ENCODE data around the gene PHLPP1. TPM values are rescaled to one million over a fixed set of nuclear protein-coding genes. Genes with fewer than 3 reads are reported as not detected.

The PHLPP1 gene
- total RNA-seq, 1 donor from 2014 or later = 3.4 TPM

DNA sequence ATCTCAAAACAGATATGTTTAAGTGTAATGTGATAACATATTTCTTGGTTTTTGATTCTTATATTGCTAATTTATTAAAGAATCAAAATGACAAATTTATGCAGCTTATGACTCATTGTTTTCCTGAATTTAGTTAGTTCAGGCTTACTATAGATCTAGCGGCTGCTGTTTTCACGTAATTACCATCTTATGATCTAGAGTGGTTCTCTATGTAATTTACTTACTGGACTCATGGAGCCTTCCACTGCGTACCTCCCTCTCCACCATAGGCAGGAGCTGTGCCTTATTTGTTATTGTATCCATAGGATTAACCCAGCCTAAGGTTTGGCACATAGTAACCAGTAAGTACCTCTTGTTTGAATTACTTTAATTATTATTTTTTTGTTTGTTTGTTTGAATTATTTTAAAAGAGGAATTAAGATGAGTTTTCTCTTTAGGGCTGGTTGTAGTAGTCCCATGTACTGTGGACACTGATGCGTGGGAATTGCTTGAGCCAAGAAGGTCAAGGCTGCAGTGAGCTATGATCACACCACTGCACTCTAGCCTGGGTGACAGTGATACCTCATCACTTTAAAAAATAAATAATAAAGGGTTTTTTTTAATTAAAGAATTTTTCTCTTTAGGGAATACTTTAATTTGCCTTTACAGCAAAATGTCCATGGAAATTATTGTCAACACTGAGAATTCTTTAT, 165.5 kb downstream of the PHLPP1 start:
- FAIRE-seq (no peak), DNase-seq (ENCODE audit: low read depth) (no peak)
- H3K27me3 ChIP-seq (ENCODE audit: control insufficient read depth, insufficient read depth, low read length) = no peaks in the 10 kb centered on the region
- TF ChIP-seq, protein P1, sequence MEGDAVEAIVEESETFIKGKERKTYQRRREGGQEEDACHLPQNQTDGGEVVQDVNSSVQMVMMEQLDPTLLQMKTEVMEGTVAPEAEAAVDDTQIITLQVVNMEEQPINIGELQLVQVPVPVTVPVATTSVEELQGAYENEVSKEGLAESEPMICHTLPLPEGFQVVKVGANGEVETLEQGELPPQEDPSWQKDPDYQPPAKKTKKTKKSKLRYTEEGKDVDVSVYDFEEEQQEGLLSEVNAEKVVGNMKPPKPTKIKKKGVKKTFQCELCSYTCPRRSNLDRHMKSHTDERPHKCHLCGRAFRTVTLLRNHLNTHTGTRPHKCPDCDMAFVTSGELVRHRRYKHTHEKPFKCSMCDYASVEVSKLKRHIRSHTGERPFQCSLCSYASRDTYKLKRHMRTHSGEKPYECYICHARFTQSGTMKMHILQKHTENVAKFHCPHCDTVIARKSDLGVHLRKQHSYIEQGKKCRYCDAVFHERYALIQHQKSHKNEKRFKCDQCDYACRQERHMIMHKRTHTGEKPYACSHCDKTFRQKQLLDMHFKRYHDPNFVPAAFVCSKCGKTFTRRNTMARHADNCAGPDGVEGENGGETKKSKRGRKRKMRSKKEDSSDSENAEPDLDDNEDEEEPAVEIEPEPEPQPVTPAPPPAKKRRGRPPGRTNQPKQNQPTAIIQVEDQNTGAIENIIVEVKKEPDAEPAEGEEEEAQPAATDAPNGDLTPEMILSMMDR (IDR thresholded peaks at IDR 0.05; ENCODE audit: insufficient read depth, low read length, severe bottlenecking) = no peak
- H3K36me3 ChIP-seq (ENCODE audit: control insufficient read depth, insufficient read depth, low read length) = no peaks in the 10 kb centered on the region
- no peak overlapping the region for H3K4me3 ChIP-seq (ENCODE audit: low read depth, low read length)

DNA sequence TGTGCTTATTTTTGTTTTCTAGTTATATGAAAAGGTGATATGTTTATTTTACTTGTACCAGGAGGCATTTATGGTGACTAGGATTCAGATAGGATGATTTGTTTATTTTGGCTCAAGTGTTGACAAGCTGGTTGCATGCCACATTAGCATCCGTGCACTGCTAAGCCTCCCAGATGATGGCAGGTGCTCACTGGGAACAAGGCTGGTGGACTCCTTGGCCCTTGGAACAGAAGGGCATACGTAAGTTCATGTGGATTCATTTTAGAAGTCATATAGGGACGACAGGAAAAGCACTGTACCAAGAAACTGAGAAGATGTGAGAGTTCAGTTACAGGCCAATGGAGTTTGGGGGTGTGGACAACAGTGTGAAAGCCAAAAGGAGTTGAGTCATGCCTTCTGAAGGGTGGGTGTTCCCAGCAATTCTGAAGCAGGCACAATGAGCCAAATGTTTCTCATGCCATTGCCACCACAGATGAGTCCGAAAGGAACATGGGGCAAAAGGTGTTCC, 166.2 kb downstream of the PHLPP1 start:
- peak; percentile 91 for DNase-seq (ENCODE audit: low read depth)
- TF ChIP-seq, protein P1 (IDR thresholded peaks at IDR 0.05; ENCODE audit: insufficient read depth, low read length, severe bottlenecking) = no peak
- FAIRE-seq = peak; percentile 96
- no peaks in the 10 kb centered on the region for H3K36me3 ChIP-seq (ENCODE audit: control insufficient read depth, insufficient read depth, low read length)
- H3K4me3 ChIP-seq (ENCODE audit: low read depth, low read length) = no peak overlapping the region
- H3K27me3 ChIP-seq (ENCODE audit: control insufficient read depth, insufficient read depth, low read length) = no peaks in the 10 kb centered on the region

DNA sequence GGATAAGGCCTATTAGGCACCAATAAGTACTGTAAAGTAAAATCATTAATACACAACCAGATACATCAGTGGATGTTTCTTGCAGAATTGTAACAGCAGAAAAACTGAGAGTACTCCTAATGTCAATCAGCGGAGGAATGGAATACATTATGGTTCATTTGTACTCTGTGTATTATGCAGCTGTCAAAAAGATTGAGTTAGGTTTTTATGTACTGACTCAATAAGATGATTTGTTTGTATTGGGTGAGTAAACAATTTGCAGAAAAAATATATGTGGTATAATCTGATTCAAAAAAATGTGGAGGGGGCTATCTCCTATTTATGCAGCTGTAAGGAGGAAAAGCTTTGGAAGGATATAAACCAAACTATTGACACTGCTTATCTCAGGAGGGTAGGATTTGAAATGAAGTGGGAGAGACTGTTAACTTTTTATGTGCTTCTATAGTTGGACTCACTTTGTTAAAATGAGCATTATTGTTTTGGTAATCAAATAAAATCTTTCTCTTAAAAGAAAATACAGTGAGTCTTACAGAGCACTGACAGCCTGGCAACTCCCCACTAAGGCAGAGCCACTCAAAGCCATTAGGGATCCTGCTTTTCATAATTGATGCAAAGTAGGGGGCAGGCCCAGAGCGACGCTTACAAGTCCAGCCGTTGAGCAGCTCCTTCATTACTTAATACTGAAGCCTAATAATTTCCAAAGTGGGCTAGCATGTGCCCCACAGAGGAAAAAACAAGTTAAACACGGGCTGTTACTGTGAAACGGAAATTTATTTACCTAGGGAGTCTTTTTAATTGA, 168.8 kb downstream of the PHLPP1 start:
- Histone ChIP-seq H3K27me3 (ENCODE audit: control insufficient read depth, insufficient read depth, low read length) (no peaks in the 10 kb centered on the region), H3K36me3 (ENCODE audit: control insufficient read depth, insufficient read depth, low read length) (no peaks in the 10 kb centered on the region), H3K4me3 (ENCODE audit: low read depth, low read length) (no peak overlapping the region)
- DNase-seq (ENCODE audit: low read depth) = no peak
- FAIRE-seq = no peak
- TF ChIP-seq, protein P1 (IDR thresholded peaks at IDR 0.05; ENCODE audit: insufficient read depth, low read length, severe bottlenecking) = no peak

DNA sequence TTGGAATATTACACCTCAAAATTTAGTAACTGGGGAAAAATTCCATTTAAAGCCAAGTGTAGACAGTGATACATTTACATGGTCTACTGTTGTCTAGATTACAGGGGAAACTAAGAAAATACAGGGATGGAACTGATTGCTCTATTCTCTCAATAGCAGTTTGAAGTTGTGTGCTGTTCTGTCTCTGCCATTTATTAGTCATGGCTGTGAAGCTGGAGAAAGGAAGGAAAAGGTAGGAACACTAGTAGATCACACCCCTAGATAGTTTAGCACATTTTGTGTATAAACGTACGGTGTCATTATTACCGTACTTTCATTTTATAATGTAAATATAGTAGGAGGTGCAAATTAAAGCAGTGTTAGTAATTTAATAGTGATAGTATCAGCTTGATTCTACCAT, 170.5 kb downstream of the PHLPP1 start:
- no peaks in the 10 kb centered on the region for H3K36me3 ChIP-seq (ENCODE audit: control insufficient read depth, insufficient read depth, low read length)
- TF ChIP-seq, protein P1 (IDR thresholded peaks at IDR 0.05; ENCODE audit: insufficient read depth, low read length, severe bottlenecking) = no peak
- H3K27me3 ChIP-seq (ENCODE audit: control insufficient read depth, insufficient read depth, low read length) = no peaks in the 10 kb centered on the region
- no peak overlapping the region for H3K4me3 ChIP-seq (ENCODE audit: low read depth, low read length)
- DNase-seq (ENCODE audit: low read depth) (no peak), FAIRE-seq (no peak)

DNA sequence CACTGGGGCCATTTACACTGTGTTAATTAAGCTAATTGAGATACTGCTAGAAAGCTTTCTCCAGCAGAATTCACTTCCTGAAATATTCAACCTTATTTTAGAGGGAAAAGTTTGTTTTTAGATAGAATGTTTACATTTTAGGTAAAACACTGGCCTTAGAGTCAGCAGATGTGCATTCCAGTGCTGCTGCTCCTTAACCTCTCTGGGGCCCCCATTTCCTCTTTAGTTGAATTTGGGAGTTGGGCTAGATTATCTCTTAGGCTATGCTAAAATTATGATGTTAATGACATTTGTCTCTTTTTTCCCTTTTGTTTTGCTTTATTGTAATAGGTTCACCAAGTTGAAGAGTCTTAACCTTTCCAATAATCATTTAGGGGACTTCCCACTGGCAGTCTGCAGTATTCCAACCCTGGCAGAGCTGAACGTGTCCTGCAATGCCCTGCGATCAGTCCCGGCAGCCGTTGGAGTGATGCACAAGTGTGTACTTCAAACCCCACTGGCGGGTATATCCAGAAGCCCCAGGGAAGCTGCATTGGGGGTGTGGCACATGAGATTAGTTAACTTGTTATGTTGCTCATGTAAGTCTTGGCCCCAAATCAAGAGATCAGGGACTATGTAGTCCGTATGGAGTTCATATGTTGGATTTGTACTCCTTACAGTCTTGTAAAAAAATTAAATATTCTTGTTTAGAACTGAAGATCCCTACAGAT, 179.5 kb downstream of the PHLPP1 start:
- no peak for FAIRE-seq
- no peaks in the 10 kb centered on the region for H3K36me3 ChIP-seq (ENCODE audit: control insufficient read depth, insufficient read depth, low read length)
- H3K4me3 ChIP-seq (ENCODE audit: low read depth, low read length) = no peak overlapping the region
- TF ChIP-seq, protein P1 (IDR thresholded peaks at IDR 0.05; ENCODE audit: insufficient read depth, low read length, severe bottlenecking) = no peak
- no peaks in the 10 kb centered on the region for H3K27me3 ChIP-seq (ENCODE audit: control insufficient read depth, insufficient read depth, low read length)
- DNase-seq (ENCODE audit: low read depth) = no peak
